MV-4-11 (cell line): ENCODE measurements around the gene CTXN3.
"Not testable (repeated sequence)": the region's sequence is repeated elsewhere in the genome, so short reads cannot be mapped to it uniquely, and the experiment has no call there.

Experiments used
- DNase-seq: peaks from one replicate; lab custom pipeline; 2025; lab: John Stamatoyannopoulos, UW

The CTXN3 gene

GRCh38 chr5:127650649-127651048, 1.8 kb downstream of the CTXN3 start:
- no peak for DNase-seq

DNA sequence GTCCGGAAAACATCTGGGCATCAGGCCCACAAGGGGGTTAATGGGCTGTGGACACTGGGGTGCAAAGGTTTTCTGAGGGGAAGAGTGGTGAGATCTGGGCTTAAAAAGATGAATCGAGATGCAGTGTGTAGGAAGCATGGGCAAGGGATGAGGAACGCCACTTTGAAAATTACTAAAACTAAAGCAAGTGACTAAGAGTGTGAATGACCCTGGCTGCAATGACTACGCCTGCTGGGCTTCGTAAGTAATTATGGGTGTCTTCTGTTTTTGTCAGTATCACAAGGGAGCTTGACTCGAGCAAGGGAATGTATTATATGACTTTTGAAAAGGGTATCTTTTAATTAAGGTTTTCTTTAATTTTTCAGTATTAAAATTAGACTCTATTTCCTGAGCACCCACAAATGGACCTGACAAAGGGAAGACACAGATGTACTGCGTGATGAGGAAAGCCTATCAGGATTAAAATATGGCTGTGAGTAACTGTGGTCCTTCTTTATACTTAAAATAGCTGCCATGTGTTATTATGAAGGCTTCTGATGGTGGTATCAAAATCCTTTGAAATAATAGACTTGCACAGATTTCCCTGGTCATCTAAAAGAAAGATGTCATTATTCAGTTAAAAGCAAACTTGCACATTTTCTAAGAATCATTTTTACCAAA, 4.2 kb downstream of the CTXN3 start:
- DNase-seq, result no peak

DNA sequence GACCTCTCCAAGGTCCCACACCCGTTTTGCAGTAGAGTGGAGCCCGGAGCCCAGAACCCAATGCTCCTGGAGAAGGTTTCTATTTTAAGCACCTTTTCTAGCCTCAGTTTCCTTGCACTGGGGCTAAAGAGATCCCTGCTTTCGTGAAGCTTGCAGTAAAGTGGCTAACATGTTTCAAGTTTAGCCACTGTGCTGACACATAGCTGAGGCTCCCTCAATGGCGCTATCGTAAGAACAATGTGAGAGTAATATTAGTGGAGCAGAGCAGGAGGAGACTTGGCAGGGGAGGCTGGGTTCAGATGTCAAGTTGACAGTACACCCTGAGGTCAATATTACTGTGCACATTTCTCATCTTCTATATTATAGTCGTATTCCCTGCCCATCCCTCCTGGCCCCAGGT, 7.9 kb downstream of the CTXN3 start:
- DNase-seq, result no peak

GRCh38 chr5:127660047-127660733, 11.3 kb downstream of the CTXN3 start:
- DNase-seq, result no peak

GRCh38 chr5:127664093-127664492, 15.2 kb downstream of the CTXN3 start:
- DNase-seq, result no peak

- DNase-seq, result no peak
Observed at GRCh38 chr5:127665641-127666040, 16.8 kb downstream of the CTXN3 start.

- DNase-seq, result no peak
Observed at GRCh38 chr5:127666043-127666716, 17.3 kb downstream of the CTXN3 start.

GRCh38 chr5:127667926-127668325, 19.0 kb downstream of the CTXN3 start:
- no peak for DNase-seq

DNA sequence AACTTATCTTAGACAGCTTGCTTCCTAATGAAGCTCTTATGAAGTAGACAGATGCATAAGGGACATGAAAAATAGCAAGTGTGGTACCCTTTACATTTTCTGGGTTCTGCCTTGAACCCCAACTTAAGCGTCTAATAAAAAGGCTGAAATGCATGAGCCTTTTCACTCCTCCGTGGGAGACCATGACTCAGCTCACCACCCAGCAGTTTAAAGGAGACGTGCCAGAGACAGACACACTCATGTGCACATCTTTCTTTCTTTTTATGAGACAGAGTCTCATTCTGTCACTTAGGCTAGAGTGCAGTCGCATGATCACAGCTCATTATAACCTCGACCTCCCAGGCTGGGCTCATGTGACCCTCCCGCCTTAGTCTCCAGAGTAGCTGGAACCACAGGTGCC, 22.3 kb downstream of the CTXN3 start:
- no peak for DNase-seq

DNA sequence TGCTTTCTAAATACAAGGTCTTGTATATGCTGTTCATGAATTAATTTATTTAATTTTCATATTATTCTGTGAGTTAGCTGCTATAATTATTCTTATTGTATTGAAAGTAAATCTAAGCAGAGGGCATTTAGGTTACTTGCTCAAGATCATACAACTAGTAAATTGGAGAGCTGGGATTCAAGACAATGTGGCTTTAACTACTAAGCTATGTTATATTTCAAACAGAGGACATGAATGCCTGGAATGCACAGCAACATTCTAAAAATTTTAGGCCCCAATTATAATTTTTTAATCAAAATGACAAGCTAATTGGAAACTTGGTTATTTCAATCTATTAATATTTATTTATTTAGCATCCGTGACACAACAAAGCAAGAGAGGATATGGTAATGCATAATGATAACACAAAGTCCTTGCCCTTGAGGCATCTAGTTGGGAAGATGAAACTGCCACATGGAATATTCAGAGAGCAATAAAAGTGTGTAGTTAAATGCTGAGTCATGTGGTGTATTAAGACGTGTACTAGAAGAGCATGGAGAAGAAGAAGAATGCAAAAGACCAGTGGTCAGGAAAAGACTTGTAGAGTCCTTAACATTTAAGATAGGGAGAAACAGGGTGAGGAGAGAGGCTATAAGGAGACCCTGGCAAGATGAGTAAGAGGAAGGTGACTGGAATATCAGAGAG, 24.4 kb downstream of the CTXN3 start:
- no peak for DNase-seq

DNA sequence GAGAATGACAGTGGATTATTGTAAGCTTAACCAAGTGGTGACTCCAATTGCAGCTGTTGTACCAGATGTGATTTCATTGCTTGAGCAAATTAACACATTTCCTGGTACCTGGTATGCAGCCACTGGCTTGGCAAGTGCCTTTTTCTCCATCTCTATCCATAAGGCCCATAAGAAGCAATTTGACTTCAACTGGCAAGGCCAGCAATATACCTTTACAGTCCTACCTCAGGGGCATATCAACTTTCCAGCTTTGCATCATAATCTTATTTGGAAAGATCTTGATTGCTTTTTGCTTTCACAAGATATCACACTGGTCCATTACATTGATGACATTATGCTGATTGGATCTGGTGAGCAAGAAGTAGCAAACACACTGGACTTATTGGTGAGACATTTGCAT, 28.1 kb downstream of the CTXN3 start:
- DNase-seq, result not testable (repeated sequence)

GRCh38 chr5:127679691-127680330, 30.9 kb downstream of the CTXN3 start:
- DNase-seq, result not testable (repeated sequence)

- no peak for DNase-seq
Observed at GRCh38 chr5:127680595-127680994, 31.7 kb downstream of the CTXN3 start.

- no peak for DNase-seq
Observed at GRCh38 chr5:127683008-127683407, 34.1 kb downstream of the CTXN3 start.

GRCh38 chr5:127684726-127685467, 36.0 kb downstream of the CTXN3 start:
- DNase-seq, result no peak

- DNase-seq, result no peak
Observed at GRCh38 chr5:127685662-127686061, 36.8 kb downstream of the CTXN3 start.

GRCh38 chr5:127686424-127686823, 37.5 kb downstream of the CTXN3 start:
- no peak for DNase-seq

- DNase-seq, result no peak
Observed at GRCh38 chr5:127694518-127695171, 45.8 kb downstream of the CTXN3 start.

GRCh38 chr5:127695346-127695745, 46.5 kb downstream of the CTXN3 start:
- no peak for DNase-seq

DNA sequence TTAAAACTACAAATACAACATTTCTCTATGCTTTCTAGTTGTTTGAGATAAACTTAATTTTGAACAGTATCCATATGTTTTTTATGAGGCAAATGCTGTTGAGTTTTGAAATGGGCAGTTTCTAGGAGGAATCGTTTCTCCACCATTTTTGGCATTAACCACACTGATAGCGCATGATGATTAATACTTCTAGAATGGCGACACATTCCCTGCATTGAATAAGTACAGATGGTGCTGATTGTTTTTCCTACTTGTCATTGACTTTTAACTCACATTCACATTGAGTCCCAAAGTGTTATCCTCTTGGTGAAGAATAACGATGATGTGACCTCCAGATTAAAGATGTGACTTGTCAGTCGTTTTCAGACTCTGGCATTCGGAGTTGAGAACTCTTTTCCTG, 47.8 kb downstream of the CTXN3 start:
- DNase-seq, result no peak
